ENCODE results near the gene KIF13A. TPM values are rescaled to one million over a fixed set of nuclear protein-coding genes. Genes with fewer than 3 reads are reported as not detected.

The KIF13A gene
- total RNA-seq, 1 experiment from 2014 or later: 52.2 TPM

DNA sequence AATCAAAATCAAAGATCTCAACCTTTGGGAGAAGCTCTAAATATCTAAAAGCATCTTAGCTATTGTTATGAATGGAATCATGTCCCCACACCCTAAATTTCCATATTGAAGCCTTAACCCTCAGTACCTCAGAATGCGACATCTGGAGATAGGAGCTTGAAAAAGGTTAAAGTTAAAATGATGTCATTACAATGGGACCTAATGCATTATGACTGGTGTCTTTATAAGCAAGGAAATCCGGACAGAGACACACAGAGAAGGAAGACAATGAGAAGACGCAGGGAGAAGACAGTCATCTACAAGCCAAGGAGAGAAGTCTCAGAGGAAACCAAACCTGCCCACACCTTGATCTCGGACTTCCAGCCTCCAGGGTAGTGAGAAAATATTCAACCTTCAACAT lies 46.1 kb downstream of the KIF13A start:
- no peaks in the 10 kb centered on the region for H3K4me1 ChIP-seq (replicated peaks; ENCODE audit: insufficient read depth)
- no peaks in the 10 kb centered on the region for H4K20me1 ChIP-seq (ENCODE audit: insufficient read depth)
- H3K9me3 ChIP-seq (ENCODE audit: insufficient read depth, low read depth): no peaks in the 10 kb centered on the region
- H3K4me2 ChIP-seq: no peak overlapping the region
- H3K79me2 ChIP-seq (ENCODE audit: low read depth): peaks cover 49% of the 10 kb centered on the region
- no peak for DNase-seq
- TF ChIP-seq, protein P1, sequence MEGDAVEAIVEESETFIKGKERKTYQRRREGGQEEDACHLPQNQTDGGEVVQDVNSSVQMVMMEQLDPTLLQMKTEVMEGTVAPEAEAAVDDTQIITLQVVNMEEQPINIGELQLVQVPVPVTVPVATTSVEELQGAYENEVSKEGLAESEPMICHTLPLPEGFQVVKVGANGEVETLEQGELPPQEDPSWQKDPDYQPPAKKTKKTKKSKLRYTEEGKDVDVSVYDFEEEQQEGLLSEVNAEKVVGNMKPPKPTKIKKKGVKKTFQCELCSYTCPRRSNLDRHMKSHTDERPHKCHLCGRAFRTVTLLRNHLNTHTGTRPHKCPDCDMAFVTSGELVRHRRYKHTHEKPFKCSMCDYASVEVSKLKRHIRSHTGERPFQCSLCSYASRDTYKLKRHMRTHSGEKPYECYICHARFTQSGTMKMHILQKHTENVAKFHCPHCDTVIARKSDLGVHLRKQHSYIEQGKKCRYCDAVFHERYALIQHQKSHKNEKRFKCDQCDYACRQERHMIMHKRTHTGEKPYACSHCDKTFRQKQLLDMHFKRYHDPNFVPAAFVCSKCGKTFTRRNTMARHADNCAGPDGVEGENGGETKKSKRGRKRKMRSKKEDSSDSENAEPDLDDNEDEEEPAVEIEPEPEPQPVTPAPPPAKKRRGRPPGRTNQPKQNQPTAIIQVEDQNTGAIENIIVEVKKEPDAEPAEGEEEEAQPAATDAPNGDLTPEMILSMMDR (conservative IDR thresholded peaks at IDR 0.05): no peak
- TF ChIP-seq EZH2 (IDR thresholded peaks at IDR 0.05; ENCODE audit: low read depth): no peak
- no TSS peak for BruUV-seq (replicated peaks)
- H3K36me3 ChIP-seq (ENCODE audit: low read depth): 0 out of 2 replicates have a peak, but pooled peaks cover 5% of the 10 kb centered on the region
- no peak overlapping the region for H2AFZ ChIP-seq
- no peaks in the 10 kb centered on the region for H3K27me3 ChIP-seq (ENCODE audit: insufficient read depth, low read depth)
- H3K9me2 ChIP-seq (ENCODE audit: insufficient read depth): no peaks in the 10 kb centered on the region
- intact Hi-C loops (cut with micrococcal nuclease; ENCODE audit: unreplicated experiment): no loop called here
- H3K4me3 ChIP-seq: no peak overlapping the region
- ChIA-PET POLR2A (ENCODE audit: unreplicated experiment) (no interaction called here), CTCF (no interaction called here)
- H3F3A ChIP-seq (ENCODE audit: insufficient read depth, low read depth): no peaks in the 10 kb centered on the region
- H3K27ac ChIP-seq: no peak overlapping the region

DNA sequence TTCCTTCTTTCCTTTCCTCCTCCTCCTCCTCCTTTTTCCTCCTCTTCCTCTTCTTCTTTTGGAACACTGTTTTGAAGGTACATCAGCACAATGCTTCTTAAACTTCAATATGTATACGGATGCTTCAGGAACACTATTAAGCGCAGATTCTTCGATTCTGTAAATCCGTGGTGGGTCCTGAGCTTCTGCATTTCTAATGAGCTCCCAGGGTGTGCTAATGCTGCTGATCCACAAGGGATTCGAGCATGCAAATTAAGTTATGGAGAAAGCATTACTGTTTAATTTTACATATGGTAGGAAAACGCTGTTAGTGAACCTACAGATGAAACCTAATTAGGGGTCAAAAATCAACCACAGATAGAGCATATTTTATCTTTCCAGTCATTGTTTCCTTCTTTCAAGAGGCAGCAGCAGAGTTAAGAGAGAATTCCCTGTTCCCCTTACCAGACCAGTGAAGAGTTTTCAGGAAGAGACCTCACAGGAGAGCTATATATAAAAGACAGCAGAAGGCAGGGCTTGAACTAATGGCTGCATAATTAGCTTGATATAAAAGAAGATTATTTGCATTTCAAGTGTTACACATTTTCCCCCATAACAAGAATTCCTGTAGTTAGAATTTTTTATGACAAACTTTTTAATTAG lies 47.2 kb downstream of the KIF13A start:
- BruUV-seq (replicated peaks): no TSS peak
- Histone ChIP-seq H3K4me2 (no peak overlapping the region), H4K20me1 (ENCODE audit: insufficient read depth) (no peaks in the 10 kb centered on the region), H3K4me1 (replicated peaks; ENCODE audit: insufficient read depth) (no peaks in the 10 kb centered on the region), H3K36me3 (ENCODE audit: low read depth) (0 out of 2 replicates have a peak, but pooled peaks cover 5% of the 10 kb centered on the region), H3K9me2 (ENCODE audit: insufficient read depth) (no peaks in the 10 kb centered on the region), H3F3A (ENCODE audit: insufficient read depth, low read depth) (no peaks in the 10 kb centered on the region), H3K27ac (no peak overlapping the region), H3K9me3 (ENCODE audit: insufficient read depth, low read depth) (no peaks in the 10 kb centered on the region), H2AFZ (no peak overlapping the region), H3K79me2 (ENCODE audit: low read depth) (peaks cover 47% of the 10 kb centered on the region), H3K4me3 (no peak overlapping the region), H3K27me3 (ENCODE audit: insufficient read depth, low read depth) (no peaks in the 10 kb centered on the region)
- intact Hi-C loops (cut with micrococcal nuclease; ENCODE audit: unreplicated experiment): no loop called here
- POLR2A ChIA-PET (ENCODE audit: unreplicated experiment): no interaction called here
- CTCF ChIA-PET: interaction anchor here (0.6 kb wide), 1 partner anchor 107 kb away, joined by 5 read pairs; no protein-coding TSS in a partner anchor
- DNase-seq: no peak
- TF ChIP-seq, protein P1 (conservative IDR thresholded peaks at IDR 0.05): no peak
- TF ChIP-seq EZH2 (IDR thresholded peaks at IDR 0.05; ENCODE audit: low read depth): no peak

DNA sequence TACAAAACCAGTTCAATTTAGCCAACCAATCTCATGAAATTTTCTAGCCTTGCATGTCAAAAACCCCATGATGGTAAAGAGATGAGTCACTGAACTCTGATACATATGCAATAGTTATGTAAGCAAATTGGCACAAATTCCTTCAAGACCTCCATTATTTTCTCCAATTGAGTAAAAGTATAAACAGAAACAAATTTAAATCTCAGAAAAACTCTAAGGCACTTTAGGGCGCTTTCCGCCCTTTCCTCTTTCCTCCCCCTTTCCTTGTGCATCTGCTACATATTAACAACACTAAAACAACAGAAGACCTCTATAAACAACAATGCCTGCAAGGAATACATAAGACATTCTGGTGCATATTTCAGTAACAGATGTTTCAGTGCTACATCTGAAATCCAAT lies 48.5 kb downstream of the KIF13A start:
- H3K4me1 ChIP-seq (replicated peaks; ENCODE audit: insufficient read depth): peaks cover 11% of the 10 kb centered on the region
- H3K27me3 ChIP-seq (ENCODE audit: insufficient read depth, low read depth): no peaks in the 10 kb centered on the region
- H3K4me3 ChIP-seq: no peak overlapping the region
- 0 out of 2 replicates have a peak, but pooled peaks cover 5% of the 10 kb centered on the region for H3K36me3 ChIP-seq (ENCODE audit: low read depth)
- CTCF ChIA-PET: no interaction called here
- no peak overlapping the region for H2AFZ ChIP-seq
- no peak overlapping the region for H3K27ac ChIP-seq
- no peak overlapping the region for H3K4me2 ChIP-seq
- H3F3A ChIP-seq (ENCODE audit: insufficient read depth, low read depth): no peaks in the 10 kb centered on the region
- BruUV-seq (replicated peaks): no TSS peak
- H3K9me3 ChIP-seq (ENCODE audit: insufficient read depth, low read depth): no peaks in the 10 kb centered on the region
- TF ChIP-seq EZH2 (IDR thresholded peaks at IDR 0.05; ENCODE audit: low read depth): no peak
- TF ChIP-seq, protein P1 (conservative IDR thresholded peaks at IDR 0.05): no peak
- intact Hi-C loops (cut with micrococcal nuclease; ENCODE audit: unreplicated experiment): no loop called here
- peaks cover 53% of the 10 kb centered on the region for H3K79me2 ChIP-seq (ENCODE audit: low read depth)
- POLR2A ChIA-PET (ENCODE audit: unreplicated experiment): no interaction called here
- H4K20me1 ChIP-seq (ENCODE audit: insufficient read depth): no peaks in the 10 kb centered on the region
- no peaks in the 10 kb centered on the region for H3K9me2 ChIP-seq (ENCODE audit: insufficient read depth)
- no peak for DNase-seq
